ENCODE data around the gene LMAN2.

GRCh38 chr5:177362610-177363507 lies 11.4 kb upstream of the LMAN2 start:
- TF ChIP-seq EZH2phosphoT487 (IDR thresholded peaks at IDR 0.05; ENCODE audit: low read length) (no peak), EZH2 (optimal IDR thresholded peaks at IDR 0.05; ENCODE audit: low read depth, low read length) (no peak), CTCF (IDR thresholded peaks at IDR 0.05; ENCODE audit: low read length) (no peak)
